ENCODE results near the gene INA.
"Not testable (repeated sequence)": the region's sequence is repeated elsewhere in the genome, so short reads cannot be mapped to it uniquely, and the experiment has no call there.

The INA gene

DNA sequence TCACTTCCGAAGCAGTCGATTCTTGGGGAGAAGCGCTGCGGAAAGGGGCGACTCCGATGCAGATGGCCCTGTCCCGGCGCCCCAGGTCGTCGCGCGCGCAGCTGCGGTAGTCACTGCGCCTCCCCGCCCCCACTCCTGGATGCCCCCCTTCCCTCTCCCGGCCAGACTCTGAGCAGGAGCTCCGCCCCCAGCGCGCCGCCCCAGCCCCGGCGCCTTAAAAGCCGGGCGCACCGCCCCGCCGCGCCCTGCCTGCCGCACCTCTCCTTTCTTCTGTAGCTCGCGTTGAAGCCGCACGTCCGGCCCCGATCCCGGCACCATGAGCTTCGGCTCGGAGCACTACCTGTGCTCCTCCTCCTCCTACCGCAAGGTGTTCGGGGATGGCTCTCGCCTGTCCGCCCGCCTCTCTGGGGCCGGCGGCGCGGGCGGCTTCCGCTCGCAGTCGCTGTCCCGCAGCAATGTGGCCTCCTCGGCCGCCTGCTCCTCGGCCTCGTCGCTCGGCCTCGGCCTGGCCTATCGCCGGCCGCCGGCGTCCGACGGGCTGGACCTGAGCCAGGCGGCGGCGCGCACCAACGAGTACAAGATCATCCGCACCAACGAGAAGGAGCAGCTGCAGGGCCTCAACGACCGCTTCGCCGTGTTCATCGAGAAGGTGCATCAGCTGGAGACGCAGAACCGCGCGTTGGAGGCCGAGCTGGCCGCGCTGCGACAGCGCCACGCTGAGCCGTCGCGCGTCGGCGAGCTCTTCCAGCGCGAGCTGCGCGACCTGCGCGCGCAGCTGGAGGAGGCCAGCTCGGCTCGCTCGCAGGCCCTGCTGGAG, at the start of gene INA:
Gene INA, plus strand, starts transcription at position 243 of the 817 bp plus-strand sequence. Its CDS starts 74 bp downstream, at position 317.
- in situ Hi-C loops (cut with MboI; ENCODE audit: low sequenced_read_pairs) = no loop called here

- in situ Hi-C loops (cut with MboI; ENCODE audit: low sequenced_read_pairs) = no loop called here
Observed at GRCh38 chr10:103227416-103227815, 49.5 kb upstream of the INA start.

- in situ Hi-C loops (cut with MboI; ENCODE audit: low sequenced_read_pairs) = no loop called here
Observed at GRCh38 chr10:103231047-103231551, 45.8 kb upstream of the INA start.

GRCh38 chr10:103232131-103232673, 44.7 kb upstream of the INA start:
- in situ Hi-C loops (cut with MboI; ENCODE audit: low sequenced_read_pairs) = no loop called here

DNA sequence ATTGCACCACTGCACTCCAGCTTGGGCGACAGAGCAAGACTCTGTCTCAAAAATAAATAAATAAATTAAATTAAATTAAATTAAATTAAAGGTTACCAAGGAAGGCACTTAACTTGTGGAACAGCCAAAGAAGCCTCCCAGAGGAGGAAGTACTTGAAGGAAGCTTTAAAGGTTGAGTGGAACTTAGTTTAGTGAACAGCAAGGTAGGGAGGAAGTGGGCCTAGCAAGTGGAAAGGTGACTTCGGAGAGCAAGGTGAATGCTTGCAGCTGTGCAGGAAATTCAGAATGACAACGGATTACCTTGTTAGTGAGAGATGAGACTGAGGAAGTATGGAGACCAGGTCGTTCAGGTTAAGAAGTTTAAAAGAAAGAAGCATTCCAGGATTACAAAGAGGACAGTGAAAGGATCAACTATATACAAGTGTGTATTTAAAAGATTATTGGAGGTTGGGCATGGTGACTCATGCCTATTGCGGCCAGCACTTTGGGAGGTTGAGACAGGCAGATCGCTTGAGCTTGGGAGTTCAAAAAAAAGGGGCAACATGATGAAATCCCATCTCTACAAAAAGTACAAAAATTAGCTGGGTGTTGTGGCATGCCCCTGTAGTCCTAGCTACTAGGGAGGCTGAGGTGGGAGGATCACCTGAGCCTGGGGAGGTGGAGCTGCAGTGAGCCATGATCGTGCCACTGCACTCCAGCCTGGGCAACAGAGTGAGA, 44.0 kb upstream of the INA start:
- in situ Hi-C loops (cut with MboI; ENCODE audit: low sequenced_read_pairs) = no loop called here

DNA sequence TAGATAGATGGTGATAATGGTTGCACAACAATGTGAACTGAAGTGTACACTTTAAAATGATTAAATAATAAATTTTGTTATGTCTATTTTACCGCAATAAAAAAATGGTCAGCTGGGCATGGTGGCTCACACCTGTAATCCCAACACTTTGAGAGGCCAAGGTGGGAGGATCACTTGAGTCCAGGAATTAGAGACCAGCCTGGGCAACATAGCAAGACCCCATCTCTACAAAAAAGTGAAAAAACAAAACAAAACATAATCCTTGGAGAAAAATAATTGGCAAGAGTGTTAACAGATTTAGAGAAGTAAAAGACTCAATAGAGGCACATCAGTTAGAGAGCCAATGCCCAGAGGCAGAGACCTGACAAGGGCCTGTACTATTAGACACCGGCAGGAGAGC, 41.2 kb upstream of the INA start:
- in situ Hi-C loops (cut with MboI; ENCODE audit: low sequenced_read_pairs) = no loop called here

GRCh38 chr10:103238506-103239252, 38.3 kb upstream of the INA start:
- in situ Hi-C loops (cut with MboI; ENCODE audit: low sequenced_read_pairs) = no loop called here

DNA sequence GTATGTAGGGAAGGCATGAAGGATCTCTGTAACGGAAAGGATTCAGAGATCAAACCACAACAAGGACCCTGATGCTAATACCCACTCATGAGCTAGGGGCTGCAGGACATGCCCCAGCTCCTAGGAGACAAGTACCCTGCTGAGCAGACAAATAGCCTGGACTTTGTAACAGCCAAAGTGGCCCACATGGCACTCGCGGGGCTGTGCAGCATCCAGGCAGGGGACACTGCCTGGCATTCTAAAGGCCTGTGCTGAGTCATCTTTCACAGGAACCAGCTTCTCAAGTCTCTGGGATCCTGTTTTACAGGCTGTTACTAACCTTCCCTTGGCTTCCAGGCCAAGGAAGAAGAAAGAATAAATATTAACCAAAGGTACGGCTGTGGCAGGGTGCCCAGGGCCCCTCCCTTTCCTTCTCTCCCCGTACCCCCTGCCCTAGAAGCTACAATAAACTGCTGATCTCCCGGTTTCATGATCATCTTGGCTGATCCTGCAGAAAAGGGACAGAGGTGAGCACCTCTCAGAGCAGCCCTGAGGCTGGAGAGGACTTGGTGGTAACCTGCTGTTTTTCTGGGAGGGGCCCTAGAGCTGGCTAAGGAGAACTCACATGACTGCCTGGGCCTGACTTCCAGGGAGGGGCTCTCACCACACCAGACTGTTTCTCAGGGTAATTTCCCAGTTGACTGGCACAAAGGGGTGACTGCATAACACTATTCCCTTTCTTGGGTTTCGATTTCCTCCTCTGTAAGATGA, 35.5 kb upstream of the INA start:
- in situ Hi-C loops (cut with MboI; ENCODE audit: low sequenced_read_pairs) = loop anchor here (10.0 kb wide), 3 partner anchors 157 to 407 kb away; partner anchors contain the start of genes CNNM2 and CYP17A1

DNA sequence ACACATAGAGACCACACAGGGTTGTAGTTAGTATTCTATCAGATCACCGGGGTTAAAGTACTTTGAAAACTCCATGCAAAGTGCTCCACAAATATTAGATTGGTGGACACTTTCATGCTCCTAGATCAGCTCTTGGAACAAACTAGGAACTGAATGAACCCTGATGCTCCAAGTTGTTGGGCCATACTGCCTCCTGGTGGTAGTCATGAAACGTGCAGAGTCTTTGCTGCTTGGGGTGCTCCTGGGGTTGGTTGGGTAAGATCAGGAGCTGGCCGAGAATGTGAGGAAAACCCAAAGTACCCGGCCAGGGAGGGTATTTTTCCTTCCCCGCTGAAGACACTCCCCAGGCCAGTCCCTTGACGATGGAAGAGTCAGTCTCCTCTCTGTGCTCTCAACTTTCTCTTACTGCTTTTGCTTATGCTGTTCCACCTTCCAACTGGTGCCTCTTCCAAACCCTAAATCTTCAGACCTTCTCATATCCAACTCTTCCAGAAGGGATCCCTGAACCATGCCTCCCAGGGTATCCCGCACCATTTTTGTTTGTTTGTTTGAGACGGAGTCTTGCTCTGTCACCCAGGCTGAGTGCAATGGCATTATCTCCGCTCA, 32.2 kb upstream of the INA start:
- in situ Hi-C loops (cut with MboI; ENCODE audit: low sequenced_read_pairs) = loop anchor here (10.0 kb wide), 3 partner anchors 160 to 410 kb away; partner anchors contain the start of genes CNNM2 and CYP17A1

DNA sequence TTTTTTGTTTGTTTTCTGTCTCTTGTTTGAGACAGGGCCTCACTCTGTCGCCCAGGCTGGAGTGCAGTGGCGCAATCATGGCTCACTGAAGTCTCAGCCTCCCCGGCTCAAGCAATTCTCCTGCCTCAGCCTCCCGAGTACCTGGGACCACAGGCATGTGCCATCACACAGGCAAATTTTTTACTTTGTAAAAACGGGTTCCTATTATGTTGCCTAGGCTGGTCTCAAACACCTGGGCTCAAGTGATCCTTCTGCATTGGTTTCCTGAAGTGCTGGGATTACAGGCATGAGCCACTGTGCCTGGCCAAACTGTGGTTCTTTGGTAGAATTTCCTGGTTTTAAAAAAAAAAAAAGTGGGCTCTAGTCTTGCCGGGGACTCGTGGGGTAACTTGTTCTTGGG, 31.4 kb upstream of the INA start, which contains the start of gene RPEL1:
Gene RPEL1, plus strand, starts transcription at position 301 of the 400 bp plus-strand sequence. CDS start 110 bp downstream, outside the sequence.
- in situ Hi-C loops (cut with MboI; ENCODE audit: low sequenced_read_pairs) = loop anchor here (10.0 kb wide), 3 partner anchors 161 to 411 kb away; partner anchors contain the start of genes CNNM2 and CYP17A1

GRCh38 chr10:103246324-103246723, 30.6 kb upstream of the INA start:
- in situ Hi-C loops (cut with MboI; ENCODE audit: low sequenced_read_pairs) = loop anchor here (10.0 kb wide), 3 partner anchors 162 to 412 kb away; partner anchors contain the start of genes CNNM2 and CYP17A1

DNA sequence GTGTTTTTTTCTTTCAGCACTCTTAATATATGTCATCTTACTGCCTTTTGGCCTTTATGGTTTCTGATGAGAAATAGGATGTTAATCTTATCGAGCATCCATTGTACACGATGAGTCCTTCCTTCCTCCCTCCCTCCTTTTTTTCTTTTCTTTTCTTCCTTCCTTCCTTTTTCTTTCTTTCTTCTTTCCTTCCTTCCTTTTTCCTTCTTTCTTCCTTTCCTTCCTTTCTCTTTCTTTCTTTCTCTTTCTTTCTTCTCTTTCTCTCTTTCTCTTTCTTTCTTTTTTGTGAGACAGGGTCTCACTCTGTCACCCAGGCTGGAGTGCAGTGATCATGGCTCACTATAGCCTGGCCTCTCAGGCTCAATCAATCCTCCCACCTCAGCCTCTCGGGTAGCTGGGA, 22.8 kb upstream of the INA start:
- in situ Hi-C loops (cut with MboI; ENCODE audit: low sequenced_read_pairs) = no loop called here

- in situ Hi-C loops (cut with MboI; ENCODE audit: low sequenced_read_pairs) = no loop called here
Observed at GRCh38 chr10:103254538-103255325, 22.2 kb upstream of the INA start.

- in situ Hi-C loops (cut with MboI; ENCODE audit: low sequenced_read_pairs) = no loop called here
Observed at GRCh38 chr10:103256613-103257012, 20.3 kb upstream of the INA start.

GRCh38 chr10:103257812-103258211, 19.1 kb upstream of the INA start:
- in situ Hi-C loops (cut with MboI; ENCODE audit: low sequenced_read_pairs) = no loop called here

DNA sequence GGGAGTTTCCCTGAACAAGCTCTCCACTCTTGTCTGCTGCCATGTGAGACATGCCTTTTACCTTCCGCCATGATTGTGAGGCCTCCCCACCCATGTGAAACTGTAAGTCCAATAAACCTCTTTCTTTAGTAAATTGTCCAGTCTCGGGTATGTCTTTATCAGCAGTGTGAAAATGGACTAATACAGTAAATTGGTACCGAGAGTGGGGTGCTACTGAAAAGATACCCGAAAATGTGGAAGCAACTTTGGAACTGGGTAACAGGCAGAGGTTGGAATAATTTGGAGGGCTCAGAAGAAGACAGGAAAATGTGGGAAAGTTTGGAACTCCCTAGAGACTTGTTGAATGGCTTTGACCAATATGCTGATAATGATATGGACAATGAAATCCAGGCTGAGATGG, 18.0 kb upstream of the INA start:
- in situ Hi-C loops (cut with MboI; ENCODE audit: low sequenced_read_pairs) = not testable (repeated sequence)

- in situ Hi-C loops (cut with MboI; ENCODE audit: low sequenced_read_pairs) = no loop called here
Observed at GRCh38 chr10:103259989-103260388, 16.9 kb upstream of the INA start.

- in situ Hi-C loops (cut with MboI; ENCODE audit: low sequenced_read_pairs) = no loop called here
Observed at GRCh38 chr10:103262229-103262628, 14.7 kb upstream of the INA start.

Data from HL-60/S4 (cell line).